SIG-M5 treated with dmso at 0.1 percent for 504 hours (cell line): ENCODE results near the gene HOXA3.

Source experiments
- DNase-seq: peaks from one replicate; lab custom pipeline; 2025; ENCODE audit not compliant: unreplicated experiment; lab: John Stamatoyannopoulos, UW

The HOXA3 gene

GRCh38 chr7:27106181-27106900 lies 46.0 kb downstream of the HOXA3 start:
- DNase-seq = no peak

GRCh38 chr7:27105301-27106031 lies 46.9 kb downstream of the HOXA3 start:
- no peak for DNase-seq

- DNase-seq = no peak
Observed at GRCh38 chr7:27104341-27105058, 47.9 kb downstream of the HOXA3 start.

- no peak for DNase-seq
Observed at GRCh38 chr7:27103489-27104226, 48.7 kb downstream of the HOXA3 start.

GRCh38 chr7:27102581-27103442 lies 49.6 kb downstream of the HOXA3 start, which contains the start of gene HOXA2:
Gene HOXA2 (minus strand): TSS chr7:27102683. CDS start chr7:27102500, 183 bp downstream.
- DNase-seq = no peak

- no peak for DNase-seq
Observed at GRCh38 chr7:27101957-27102580, 50.3 kb downstream of the HOXA3 start.

- DNase-seq = no peak
Observed at GRCh38 chr7:27101171-27101956, 51.0 kb downstream of the HOXA3 start.

GRCh38 chr7:27100694-27101170 lies 51.7 kb downstream of the HOXA3 start:
- no peak for DNase-seq

- no peak for DNase-seq
Observed at GRCh38 chr7:27099453-27100370, 52.7 kb downstream of the HOXA3 start.

GRCh38 chr7:27098578-27099451 lies 53.6 kb downstream of the HOXA3 start:
- DNase-seq = no peak

GRCh38 chr7:27097686-27098577 lies 54.5 kb downstream of the HOXA3 start:
- no peak for DNase-seq

- DNase-seq = peak; percentile 43
Observed at GRCh38 chr7:27096768-27097514, 55.4 kb downstream of the HOXA3 start.

GRCh38 chr7:27095897-27096767 lies 56.3 kb downstream of the HOXA3 start, which contains the start of gene HOXA1:
Gene HOXA1 (minus strand): TSS chr7:27096000. CDS start chr7:27095912, 88 bp downstream.
- peak; percentile 84 for DNase-seq
